ENCODE data around the gene ATP4B.

Gene ATP4B

GRCh38 chr13:113657851-113658741, at the start of gene ATP4B:
Gene ATP4B, minus strand, starts transcription at chr13:113658198. Its CDS starts 54 bp downstream, at chr13:113658144.
- no peak for DNase-seq (ENCODE audit: low read depth)

DNA sequence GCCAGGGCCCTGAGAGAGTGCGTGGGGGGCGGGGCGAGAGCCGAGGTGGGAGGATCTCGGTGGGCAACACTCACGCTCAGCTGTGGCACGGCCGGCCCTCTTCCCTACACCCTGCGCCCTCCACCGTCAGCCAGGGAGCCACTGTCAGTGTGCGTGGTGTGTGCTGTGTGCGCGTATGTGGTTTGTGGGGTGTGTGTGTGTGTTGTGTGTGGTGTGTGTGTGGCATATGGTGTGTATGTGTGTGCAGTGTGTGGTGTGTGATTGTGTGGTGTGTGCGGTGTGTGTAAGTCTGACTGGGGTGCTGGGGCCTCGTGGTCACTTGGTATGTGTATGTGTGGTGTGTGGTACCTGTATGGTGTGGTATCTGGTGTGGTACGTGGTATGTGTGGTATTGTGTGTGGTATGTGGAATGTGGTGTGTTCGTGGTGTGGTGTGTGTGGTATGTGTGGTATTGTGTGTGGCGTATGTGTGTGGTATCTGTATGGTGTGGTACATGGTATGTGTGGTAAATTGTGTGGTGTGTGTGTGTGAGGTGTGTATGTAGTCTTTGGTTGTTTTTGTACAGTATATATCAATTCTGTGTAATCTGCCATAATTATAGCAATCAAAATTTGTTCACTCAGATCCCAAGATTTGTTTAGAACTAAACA, 14.1 kb upstream of the ATP4B start:
- no peak for DNase-seq (ENCODE audit: low read depth)

GRCh38 chr13:113671066-113672001, 13.3 kb upstream of the ATP4B start:
- no peak for DNase-seq (ENCODE audit: low read depth)

DNA sequence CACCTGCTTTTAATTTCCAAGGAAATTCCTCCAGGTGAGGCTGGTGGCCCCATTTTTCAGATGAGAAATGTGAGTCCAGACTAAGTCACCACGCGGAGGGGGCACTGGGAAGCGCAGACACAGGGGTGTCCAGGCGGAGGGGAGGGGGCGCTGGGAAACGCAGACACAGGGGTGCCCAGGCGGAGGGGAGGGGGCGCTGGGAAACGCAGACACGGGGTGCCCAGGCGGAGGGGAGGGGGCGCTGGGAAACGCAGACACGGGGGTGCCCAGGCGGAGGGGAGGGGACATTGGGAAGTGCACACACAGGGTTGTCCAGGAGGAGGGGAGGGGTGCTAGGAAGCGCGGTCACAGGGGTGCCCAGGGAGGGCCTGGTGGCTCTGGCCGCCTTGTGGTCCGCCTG, 12.5 kb upstream of the ATP4B start:
- no peak for DNase-seq (ENCODE audit: low read depth)

DNA sequence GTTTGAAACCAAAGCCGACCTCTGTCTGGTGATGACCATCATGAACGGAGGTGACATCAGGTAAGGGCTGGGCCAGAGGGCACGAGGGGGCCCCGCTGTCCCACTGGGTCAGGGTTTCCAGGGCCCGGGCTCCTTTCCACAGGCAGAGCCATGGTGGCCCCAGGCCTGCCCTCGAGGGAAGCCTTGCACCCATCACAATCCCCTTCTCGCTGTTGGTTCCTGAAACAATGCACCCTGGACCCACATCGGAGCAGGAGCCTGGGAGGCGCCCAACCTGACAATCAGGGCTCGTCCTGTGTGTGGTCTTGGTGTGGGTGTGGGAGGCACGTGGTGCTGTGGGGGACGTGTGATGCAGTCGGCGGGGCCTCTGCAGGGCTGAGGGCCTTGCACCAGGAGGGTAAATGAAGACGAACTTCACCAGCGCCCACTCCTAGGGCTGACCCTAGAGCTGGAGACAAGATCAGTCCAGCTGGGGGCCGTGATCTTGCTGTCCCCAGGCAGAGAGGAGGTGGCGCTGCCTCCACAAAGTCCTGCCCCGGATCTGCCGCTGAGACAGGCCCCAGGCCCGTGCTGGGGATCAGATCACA, 11.8 kb upstream of the ATP4B start:
- DNase-seq (ENCODE audit: low read depth), result no peak

GRCh38 chr13:113669231-113669754, 11.3 kb upstream of the ATP4B start:
- no peak for DNase-seq (ENCODE audit: low read depth)

- no peak for DNase-seq (ENCODE audit: low read depth)
Measured at GRCh38 chr13:113668491-113668971, 10.5 kb upstream of the ATP4B start.

DNA sequence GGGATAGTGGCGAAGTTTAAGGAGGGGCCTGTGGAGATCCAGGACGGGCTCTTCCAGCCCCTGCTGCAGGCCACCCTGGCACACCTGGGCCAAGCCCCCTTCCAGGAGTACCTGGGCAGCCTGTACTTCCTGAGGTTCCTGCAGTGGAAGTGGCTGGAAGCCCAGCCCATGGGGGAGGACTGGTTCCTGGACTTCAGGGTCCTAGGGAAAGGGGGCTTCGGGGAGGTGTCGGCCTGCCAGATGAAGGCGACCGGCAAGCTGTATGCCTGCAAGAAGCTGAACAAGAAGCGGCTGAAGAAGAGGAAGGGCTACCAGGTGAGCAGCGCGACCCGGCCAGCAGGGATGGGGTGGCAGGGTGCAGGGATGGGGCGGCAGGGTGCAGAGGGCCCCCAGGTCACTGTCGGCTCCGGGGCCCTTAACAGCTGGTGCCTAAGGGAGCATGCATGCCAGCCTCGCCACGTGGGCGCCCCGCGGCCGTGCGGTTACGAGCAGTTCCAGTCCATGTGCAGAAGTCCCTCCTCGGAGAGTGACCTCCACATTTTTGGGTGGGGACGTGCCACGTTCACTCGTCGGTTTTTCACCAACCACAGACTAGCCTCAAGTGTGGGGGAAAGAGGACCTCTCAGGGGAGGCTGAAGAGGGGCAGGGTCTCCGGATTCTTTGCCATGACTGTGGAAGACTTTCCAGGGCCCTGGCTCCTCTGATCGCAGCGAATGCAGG, 9.9 kb upstream of the ATP4B start:
- DNase-seq (ENCODE audit: low read depth), result no peak

DNA sequence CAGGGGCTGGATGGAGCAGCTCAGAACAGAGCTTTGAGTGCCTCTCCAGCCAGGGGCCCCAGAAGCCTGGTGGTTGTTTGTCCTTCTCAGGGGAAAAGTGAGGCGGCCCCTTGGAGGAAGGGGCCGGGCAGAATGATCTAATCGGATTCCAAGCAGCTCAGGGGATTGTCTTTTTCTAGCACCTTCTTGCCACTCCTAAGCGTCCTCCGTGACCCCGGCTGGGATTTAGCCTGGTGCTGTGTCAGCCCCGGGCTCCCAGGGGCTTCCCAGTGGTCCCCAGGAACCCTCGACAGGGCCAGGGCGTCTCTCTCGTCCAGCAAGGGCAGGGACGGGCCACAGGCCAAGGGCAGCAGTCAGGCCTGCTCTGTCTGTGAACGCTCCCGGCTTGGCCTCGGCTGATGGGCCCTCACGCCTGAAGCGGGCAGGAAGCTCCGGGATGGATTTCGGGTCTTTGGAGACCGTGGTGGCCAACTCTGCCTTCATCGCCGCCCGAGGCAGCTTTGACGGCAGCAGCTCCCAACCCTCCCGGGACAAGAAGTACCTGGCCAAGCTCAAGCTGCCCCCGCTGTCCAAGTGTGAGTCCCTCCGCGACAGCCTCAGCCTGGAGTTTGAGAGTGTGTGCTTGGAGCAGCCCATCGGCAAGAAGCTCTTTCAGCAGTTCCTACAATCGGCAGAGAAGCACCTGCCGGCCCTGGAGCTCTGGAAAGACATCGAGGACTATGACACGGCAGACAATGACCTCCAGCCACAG, 9.1 kb upstream of the ATP4B start, which contains the start of gene GRK1:
GRK1 (plus strand) TSS at position 269 of the 751 bp plus-strand sequence; CDS start at position 437, 168 bp downstream.
- no peak for DNase-seq (ENCODE audit: low read depth)

- DNase-seq (ENCODE audit: low read depth), result no peak
Measured at GRCh38 chr13:113666329-113666670, 8.3 kb upstream of the ATP4B start.

DNA sequence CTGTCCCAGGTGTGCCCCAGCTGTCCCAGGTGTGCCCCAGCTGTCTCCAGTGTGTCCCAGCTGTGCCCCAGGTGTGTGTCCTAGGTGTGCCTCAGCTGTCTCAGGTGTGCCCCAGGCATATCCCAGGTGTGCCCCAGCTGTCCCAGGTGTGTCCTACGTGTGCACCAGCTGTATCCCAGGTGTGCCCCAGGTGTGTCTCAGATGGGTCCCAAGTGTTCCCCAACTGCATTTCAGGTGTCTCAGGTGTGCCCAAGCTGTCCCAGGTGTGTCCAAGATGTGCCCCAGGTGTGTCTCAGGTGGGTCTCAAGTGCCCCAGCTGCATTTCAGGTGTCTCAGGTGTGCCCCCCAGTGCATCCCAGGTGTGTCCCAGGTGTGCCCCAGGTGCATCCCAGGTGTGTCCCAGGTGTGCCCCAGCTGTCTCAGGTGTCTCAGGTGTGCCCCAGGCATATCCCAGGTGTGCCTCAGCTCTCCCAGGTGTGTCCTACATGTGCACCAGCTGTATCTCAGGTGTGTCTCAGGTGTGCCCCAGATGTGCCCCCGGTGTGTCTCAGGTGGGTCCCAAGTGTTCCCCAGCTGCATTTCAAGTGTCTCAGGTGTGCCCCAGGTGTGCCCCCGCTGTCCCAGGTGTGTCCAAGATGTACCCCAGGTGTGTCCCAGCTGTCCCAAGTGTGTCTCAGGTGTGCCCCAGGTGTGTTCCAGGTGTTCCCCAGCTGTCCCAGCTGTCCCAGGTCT, 7.8 kb upstream of the ATP4B start:
- DNase-seq (ENCODE audit: low read depth), result no peak

DNA sequence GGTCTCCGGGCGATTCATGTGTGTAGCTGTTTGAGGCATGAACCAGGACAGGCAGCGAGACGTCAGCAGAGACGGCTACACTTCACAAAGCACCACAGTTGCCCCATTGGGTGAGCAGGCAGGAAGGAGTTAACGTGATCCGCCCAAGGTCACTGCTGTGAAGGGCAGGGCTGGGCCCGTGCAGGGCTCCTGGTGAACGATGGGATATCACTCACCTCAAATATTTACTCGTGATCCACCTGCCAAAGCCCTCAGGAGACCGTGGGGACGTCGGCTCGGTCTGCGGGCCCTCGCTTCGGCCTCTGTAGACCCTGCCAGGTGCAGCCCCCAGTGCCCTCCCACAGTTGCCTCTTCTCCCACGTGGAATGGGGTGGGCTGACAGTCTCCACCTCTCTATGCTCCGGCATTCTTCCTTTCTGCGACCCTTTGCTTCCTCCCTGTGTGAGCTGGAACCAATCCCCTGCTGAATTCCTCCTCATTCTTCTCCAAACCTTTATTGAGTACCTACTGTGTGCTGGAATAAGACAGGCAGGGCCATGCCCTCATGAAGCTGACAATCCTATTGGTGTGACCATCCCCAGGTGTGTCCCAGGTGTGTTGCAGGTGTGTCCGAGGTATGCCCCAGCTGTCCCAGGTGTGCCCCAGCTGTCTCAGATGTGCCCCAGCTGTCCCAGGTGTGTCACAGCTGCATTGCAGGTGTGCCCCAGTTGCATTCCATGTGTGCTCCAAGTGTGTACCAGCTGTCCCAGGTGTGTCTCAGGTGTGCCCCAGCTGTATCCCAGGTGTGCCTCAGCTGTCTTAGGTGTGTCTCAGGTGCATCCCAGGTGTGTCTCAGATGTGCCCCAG, 7.0 kb upstream of the ATP4B start:
- no peak for DNase-seq (ENCODE audit: low read depth)

GRCh38 chr13:113663934-113664333, 5.9 kb upstream of the ATP4B start:
- DNase-seq (ENCODE audit: low read depth), result no peak

DNA sequence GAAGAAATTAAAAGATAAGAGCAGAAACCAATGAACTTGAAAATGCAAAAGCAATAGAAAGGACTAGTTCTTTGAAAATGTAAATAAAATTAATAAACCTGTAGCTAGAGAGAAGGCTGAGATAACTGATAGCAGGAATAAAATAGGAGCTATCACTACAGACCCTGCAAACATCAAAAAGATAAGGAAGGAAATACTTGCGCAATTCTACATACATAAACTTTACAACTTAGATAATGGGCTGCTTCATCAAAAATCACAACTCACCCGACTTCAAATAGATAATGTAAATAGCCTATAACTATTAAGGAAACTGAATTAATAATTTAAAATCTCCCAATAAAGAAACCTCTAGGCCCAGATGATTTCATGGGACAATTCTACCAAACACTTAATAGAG, 3.5 kb upstream of the ATP4B start:
- DNase-seq (ENCODE audit: low read depth), result no peak

DNA sequence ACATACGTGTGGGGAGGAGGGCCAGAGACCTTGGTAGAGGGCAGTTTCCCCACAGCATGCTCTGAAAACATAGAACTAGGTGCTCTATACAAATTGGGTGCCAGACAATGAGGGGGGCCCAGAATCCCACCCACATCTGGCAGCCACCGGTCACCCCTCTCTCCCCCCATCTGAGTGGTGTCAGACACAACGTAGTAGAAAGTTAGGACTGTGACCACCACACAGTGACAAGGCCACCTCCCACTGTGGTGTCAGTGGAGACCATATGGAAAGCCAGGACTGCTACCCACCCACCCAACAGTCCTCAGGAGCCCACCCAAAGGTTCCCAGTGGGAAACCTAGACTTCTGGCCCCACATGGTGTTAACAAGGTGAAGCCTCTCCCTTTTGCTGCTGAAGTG, 2.1 kb upstream of the ATP4B start:
- no peak for DNase-seq (ENCODE audit: low read depth)

- no peak for DNase-seq (ENCODE audit: low read depth)
Measured at GRCh38 chr13:113659337-113659736, 1.3 kb upstream of the ATP4B start.

GRCh38 chr13:113658836-113659235, 838 bp upstream of the ATP4B start:
- DNase-seq (ENCODE audit: low read depth), result no peak
